GM12873 (cell line): ENCODE results near the gene UBB.

Source experiments
- TF ChIP-seq, protein P1 (sequence below): IDR thresholded peaks from 2 replicates; pipeline ENCODE4 v1.5.1; 2012; ENCODE audit warnings: low read depth, mild to moderate bottlenecking, moderate library complexity, low read length, control low read depth; ENCODE audit not compliant: insufficient read depth; ENCODE audit errors: missing control alignments

Gene UBB

DNA sequence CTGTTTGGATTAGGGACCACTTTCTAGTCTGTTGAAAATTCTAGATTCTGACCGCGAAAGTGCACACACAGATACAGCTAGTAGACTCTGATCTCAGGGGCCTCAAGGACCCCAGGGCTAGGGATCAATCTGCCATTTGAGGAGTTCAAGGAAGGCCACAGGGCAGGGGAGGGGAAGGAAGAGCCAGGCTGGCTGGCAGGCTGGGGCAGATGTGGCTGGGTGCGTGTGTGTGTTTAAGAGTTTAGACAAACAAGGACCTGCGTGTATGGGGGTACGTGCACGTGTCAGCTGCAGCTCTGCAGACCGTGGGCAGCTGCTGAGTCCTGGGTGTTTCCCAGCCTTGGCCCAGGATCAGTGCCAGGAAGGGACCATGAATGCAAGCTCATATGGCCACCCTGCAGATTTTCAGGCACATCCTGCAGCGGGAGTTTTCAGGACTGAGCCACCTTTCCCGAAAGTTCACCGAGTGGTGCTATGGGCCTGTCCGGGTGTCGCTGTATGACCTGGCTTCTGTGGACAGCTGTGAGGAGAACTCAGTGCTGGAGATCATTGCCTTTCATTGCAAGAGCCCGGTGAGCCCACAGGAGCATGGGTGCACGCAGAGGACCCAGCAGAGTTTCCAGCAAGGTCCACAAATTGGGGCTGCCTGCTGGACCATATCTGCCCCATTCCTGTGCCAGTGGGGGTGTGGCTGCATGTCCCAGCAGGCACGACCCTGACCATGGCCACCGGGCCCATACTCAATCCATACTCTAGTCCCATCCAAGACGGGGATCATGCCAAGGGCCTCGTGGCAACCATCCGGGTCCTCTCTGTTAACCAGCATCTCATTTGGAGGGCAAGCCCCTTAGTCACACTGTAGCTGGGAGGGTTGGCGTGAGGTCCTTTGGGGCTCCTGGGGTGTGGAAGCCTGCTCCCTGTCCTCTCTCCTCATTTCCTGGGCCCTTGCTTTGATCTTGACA is 45.1 kb downstream of the UBB start:
- TF ChIP-seq, protein P1, sequence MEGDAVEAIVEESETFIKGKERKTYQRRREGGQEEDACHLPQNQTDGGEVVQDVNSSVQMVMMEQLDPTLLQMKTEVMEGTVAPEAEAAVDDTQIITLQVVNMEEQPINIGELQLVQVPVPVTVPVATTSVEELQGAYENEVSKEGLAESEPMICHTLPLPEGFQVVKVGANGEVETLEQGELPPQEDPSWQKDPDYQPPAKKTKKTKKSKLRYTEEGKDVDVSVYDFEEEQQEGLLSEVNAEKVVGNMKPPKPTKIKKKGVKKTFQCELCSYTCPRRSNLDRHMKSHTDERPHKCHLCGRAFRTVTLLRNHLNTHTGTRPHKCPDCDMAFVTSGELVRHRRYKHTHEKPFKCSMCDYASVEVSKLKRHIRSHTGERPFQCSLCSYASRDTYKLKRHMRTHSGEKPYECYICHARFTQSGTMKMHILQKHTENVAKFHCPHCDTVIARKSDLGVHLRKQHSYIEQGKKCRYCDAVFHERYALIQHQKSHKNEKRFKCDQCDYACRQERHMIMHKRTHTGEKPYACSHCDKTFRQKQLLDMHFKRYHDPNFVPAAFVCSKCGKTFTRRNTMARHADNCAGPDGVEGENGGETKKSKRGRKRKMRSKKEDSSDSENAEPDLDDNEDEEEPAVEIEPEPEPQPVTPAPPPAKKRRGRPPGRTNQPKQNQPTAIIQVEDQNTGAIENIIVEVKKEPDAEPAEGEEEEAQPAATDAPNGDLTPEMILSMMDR = no peak

DNA sequence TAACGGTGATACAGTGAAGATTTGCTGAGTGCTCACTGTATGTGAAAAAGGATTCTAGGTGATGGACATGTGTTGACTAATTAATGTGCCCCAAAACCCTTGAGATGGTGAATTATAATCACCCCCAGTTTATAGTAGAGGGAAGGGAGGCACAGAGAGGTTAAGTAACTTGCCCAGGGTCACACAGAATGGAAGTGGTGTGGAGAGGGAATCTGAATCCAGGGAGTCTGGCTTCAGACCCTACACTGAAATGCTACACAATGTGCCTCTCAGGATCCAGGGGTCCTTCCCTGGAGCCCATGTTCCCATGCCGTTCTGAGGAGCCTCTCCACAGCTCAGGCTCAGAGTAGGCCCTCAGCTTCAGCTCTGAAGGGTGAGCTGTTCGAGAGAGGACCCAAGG is 46.1 kb downstream of the UBB start:
- TF ChIP-seq, protein P1 = no peak

DNA sequence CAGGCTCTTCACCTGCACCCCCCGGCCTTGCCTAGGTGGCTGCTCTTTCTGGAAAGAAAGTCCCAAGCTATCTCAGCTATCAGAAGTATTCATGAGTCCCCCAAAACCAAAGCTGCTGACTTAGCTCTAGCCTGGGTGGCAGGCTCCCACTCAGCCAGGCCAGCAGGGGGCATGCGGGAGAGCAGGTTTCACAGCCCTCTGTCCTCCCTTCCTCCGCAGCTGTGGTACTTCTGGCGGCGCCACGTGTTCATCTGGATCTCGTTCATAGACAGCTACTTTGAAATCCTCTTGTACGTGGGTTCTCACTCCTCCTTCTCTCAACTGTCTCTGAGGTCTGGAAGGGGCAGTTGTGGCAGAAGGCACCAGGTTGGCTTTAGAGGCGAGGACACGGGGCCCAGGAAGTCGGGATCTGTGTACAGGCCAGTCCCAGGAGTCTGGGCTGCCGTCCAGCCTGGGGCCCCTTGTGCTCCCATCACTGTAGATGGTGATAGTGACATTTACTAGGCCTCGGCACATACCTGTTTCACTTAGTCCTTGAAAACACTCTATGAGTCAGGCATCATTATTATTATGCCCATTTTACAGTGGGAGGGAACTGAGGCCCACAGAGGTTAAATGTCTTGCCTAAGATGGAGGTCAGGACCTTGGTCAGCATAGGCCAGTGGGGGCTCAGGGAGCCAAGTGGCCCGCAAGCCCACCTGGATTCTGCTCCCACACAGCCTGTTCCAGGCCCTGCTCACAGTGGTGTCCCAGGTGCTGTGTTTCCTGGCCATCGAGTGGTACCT is 47.4 kb downstream of the UBB start:
- TF ChIP-seq, protein P1 = peak; percentile 62

DNA sequence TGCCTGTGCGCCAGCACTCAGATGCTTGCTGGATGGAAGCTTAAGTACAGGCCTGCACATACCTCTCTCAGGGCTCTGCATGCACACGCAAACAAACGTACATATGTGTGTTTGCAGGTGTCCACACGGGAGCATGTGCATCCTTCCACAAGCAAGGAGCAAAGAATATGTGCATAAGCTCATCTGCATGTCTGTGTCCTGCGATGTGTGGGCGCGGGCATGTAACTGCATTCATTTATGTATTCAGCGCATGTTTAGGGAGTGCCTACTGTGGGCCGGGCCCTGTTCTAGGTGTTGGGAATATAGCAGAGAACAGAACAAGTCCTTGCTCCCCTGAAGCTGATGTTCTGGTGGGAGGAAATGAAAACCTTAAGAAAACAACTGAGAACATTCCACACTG is 48.2 kb downstream of the UBB start:
- TF ChIP-seq, protein P1 = no peak

DNA sequence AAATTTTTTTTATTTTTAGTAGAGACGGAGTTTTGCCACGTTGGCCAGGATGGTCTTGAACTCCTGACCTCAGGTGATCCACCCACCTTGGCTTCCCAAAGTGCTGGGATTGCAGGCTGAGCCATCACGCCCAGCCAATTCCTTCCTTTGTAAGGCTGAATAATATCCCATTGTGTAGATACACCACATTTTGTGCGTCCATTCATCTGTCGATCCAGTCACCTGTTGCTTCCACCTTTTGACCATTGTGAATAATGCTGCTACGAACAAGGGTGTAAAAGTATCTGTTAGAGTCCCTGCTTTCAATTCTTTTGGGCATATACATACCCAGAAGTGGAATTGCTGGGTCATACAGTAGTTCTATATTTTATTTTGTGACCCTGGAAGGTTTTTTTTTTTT is 49.8 kb downstream of the UBB start:
- TF ChIP-seq, protein P1 = no peak

DNA sequence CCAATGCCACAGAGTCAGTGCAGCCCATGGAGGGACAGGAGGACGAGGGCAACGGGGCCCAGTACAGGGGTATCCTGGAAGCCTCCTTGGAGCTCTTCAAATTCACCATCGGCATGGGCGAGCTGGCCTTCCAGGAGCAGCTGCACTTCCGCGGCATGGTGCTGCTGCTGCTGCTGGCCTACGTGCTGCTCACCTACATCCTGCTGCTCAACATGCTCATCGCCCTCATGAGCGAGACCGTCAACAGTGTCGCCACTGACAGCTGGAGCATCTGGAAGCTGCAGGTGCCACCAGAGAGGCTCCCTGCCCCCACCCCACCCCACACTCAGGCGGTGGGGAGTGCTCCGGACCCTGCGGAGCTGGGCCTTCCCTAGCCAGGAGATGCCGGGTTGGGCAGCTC is 51.1 kb downstream of the UBB start:
- TF ChIP-seq, protein P1 = no peak
